SK-N-DZ (cell line): Measurements from ENCODE around the gene RAD1.

Source experiments
- DNase-seq: peaks from one replicate; pipeline ENCODE4 v3.0.0-alpha.2; 2015; ENCODE audit warnings: low spot score

RAD1 gene

GRCh38 chr5:34916518-34916917 is 1.2 kb upstream of the RAD1 start:
- DNase-seq: no peak

GRCh38 chr5:34915856-34916192 is 520 bp upstream of the RAD1 start:
- no peak for DNase-seq

- DNase-seq: no peak
These were observed 599 bp downstream of the RAD1 start for GRCh38 chr5:34914671-34915138.

GRCh38 chr5:34913072-34913471 is 2.2 kb downstream of the RAD1 start:
- no peak for DNase-seq

- DNase-seq: no peak
These were observed 9.7 kb downstream of the RAD1 start for GRCh38 chr5:34905564-34905963.

- DNase-seq: no peak
These were observed 12.0 kb downstream of the RAD1 start for GRCh38 chr5:34903260-34903659.

GRCh38 chr5:34900652-34901051 is 14.7 kb downstream of the RAD1 start:
- no peak for DNase-seq

- DNase-seq: no peak
These were observed 16.2 kb downstream of the RAD1 start for GRCh38 chr5:34899066-34899465.

- DNase-seq: peak; percentile 61
These were observed 16.9 kb downstream of the RAD1 start for GRCh38 chr5:34898258-34898895.

- no peak for DNase-seq
These were observed 17.7 kb downstream of the RAD1 start for GRCh38 chr5:34897646-34898045.

- DNase-seq: no peak
These were observed 19.5 kb downstream of the RAD1 start for GRCh38 chr5:34895641-34896419.

GRCh38 chr5:34894716-34895115 is 20.6 kb downstream of the RAD1 start:
- DNase-seq: no peak

- no peak for DNase-seq
These were observed 22.9 kb downstream of the RAD1 start for GRCh38 chr5:34892414-34892813.

- no peak for DNase-seq
These were observed 23.3 kb downstream of the RAD1 start for GRCh38 chr5:34891981-34892380.

GRCh38 chr5:34889394-34889793 is 25.9 kb downstream of the RAD1 start:
- no peak for DNase-seq

- no peak for DNase-seq
These were observed 28.7 kb downstream of the RAD1 start for GRCh38 chr5:34886392-34887119.

GRCh38 chr5:34881246-34881645 is 34.1 kb downstream of the RAD1 start:
- DNase-seq: no peak

- no peak for DNase-seq
These were observed 39.0 kb downstream of the RAD1 start for GRCh38 chr5:34876275-34876674.

- DNase-seq: no peak
These were observed 44.9 kb downstream of the RAD1 start for GRCh38 chr5:34870382-34870781.

- DNase-seq: no peak
These were observed 46.0 kb downstream of the RAD1 start for GRCh38 chr5:34869256-34869655.

- DNase-seq: no peak
These were observed 46.5 kb downstream of the RAD1 start for GRCh38 chr5:34868791-34869190.

- DNase-seq: no peak
These were observed 47.6 kb downstream of the RAD1 start for GRCh38 chr5:34867660-34868059.
